ENCODE results near the gene USP19. TPM values are rescaled to one million over a fixed set of nuclear protein-coding genes. Genes with fewer than 3 reads are reported as not detected.

Gene USP19
- polyA plus RNA-seq, 2 of the 4 experiments (the other 2 are of a cell fraction), result 21.6 to 30.5 TPM

DNA sequence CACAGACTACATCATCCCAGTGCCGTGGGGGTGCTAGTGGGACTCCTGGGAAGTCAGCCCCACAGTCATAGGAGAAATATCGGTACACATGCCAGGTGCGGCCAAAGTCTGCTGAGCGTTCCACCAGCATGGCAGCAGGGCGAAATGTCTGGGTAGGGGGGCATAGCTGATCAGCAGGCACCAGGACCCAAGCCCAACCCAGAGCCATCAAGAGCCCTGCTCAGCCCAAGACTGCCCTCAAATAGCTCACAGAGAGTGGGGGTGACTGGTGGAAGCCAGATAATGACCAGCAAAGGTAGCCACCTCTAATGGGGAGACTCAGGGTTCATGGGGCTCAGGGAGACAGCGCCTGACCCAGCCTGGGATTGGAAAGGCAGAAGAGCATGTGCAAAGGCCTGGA, 11.0 kb upstream of the USP19 start:
- FAIRE-seq, result no peak

DNA sequence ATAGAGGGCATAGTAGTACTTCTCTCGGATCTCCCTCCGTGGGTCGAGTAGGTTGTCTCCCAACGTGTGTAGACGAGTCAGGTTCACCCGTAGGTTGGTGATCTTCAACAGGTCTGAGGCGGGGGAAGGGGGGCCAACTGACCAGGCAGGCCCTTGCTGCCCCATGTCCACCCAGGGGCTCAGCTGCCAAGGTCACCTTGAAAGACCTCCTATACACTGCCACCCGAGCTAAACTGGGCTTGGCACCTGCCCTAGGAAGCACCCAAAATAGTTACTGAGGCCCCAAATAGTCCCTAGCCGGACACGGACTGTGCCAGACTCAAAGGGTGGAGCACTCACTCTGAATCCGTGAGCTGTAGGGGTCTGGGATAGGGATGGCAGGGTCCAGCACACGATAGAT, 10.4 kb upstream of the USP19 start:
- Histone ChIP-seq H3K4me1 (peaks cover 18% of the 10 kb centered on the region), H3K9me3 (no peaks in the 10 kb centered on the region), H3K27ac (no peak overlapping the region), H3K4me2 (peak overlapping the region; percentile 97; the same call in 1 of the 3 replicates), H3K4me3 (no peak overlapping the region)
- FAIRE-seq (no peak), ATAC-seq (no peak), DNase-seq (ENCODE audit: low read depth in 1 of 2, low spot score in 1 of 2) (no peak)
- POLR2A ChIA-PET, result interaction anchor here (2.1 kb wide), 1 partner anchor 10 kb away, joined by 8 read pairs; the partner anchor contains the start of gene USP19
- WGBS (ENCODE audit: missing lambda C conversion rate), result 100% methylated on average over 4 of the region's 12 CpGs
- CTCF ChIA-PET, result interaction anchor here (0.6 kb wide), 1 partner anchor 542 kb away, joined by 3 read pairs; no protein-coding TSS in a partner anchor
- TF ChIP-seq MAFK (IDR thresholded peaks at IDR 0.05; ENCODE audit: partially characterized antibody), result no peak

More for the DNA sequence above, 11.0 kb upstream of the USP19 start:
- Histone ChIP-seq H3K27ac (peak overlapping the region; percentile 99 to 100; a peak in 4 of 6 replicates), H3K4me3 (peak overlapping the region; percentile 80), H3K4me1 (peaks cover 18% of the 10 kb centered on the region), H3K4me2 (peak overlapping the region; percentile 97), H3K9me3 (no peaks in the 10 kb centered on the region)
- ATAC-seq, result no peak
- TF ChIP-seq, protein P1, sequence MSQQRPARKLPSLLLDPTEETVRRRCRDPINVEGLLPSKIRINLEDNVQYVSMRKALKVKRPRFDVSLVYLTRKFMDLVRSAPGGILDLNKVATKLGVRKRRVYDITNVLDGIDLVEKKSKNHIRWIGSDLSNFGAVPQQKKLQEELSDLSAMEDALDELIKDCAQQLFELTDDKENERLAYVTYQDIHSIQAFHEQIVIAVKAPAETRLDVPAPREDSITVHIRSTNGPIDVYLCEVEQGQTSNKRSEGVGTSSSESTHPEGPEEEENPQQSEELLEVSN (IDR thresholded peaks at IDR 0.05; ENCODE audit: borderline replicate concordance, low read depth), result no peak
- TF ChIP-seq KDM1A (IDR thresholded peaks at IDR 0.05; ENCODE audit: low read depth) (no peak), HOXB5 (CRISPR knock-in tag; IDR thresholded peaks at IDR 0.05) (no peak)
- ChIA-PET POLR2A (interaction anchor here (2.1 kb wide), 1 partner anchor 11 kb away, joined by 8 read pairs; the partner anchor contains the start of gene USP19), CTCF (interaction anchor here (0.6 to 1.5 kb wide), 4 partner anchors 37 to 542 kb away, joined by 3 to 5 read pairs (median 4); partner anchors contain the start of gene QRICH1)
- no peak for DNase-seq (ENCODE audit: low read depth in 1 of 2, low spot score in 1 of 2)
- WGBS (ENCODE audit: missing lambda C conversion rate), result 93% methylated on average over 3 of the region's 6 CpGs

DNA sequence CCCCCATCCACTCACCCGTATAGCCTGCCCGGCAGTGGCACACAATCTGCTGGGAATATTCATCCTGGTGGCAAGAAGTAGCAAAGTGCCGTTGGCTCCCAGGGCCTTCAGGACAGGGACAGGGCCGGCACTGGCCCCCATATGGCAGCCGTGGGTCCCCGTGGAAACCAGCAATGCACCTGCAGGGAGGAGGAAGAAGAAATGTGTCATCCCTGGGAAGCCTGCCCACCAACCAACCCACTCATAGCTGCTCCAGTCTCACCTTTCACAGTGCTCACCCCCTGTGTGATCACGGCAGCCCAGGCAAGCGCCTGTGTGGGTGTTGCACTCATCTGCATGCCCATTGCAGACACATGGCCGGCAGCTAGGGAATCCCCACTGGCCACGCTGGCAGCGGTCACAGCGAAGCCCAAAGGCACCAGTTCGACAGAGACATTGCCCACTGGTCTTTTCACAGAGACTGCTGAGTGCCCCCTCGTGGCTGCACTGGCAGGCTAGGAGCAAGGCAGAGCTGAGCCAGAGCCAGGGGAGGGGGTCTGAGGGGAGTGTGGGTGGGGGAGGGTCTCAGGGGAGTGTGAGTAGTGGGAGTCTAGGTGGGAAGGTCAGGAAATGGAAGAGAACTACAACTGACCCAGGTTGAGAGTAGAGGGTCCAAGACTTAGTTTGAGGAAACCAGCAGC, 4.5 kb upstream of the USP19 start:
- CTCF ChIA-PET, result interaction anchor here (1.0 kb wide), 1 partner anchor 31 kb away, joined by 3 read pairs; no protein-coding TSS in a partner anchor
- Histone ChIP-seq H3K4me3 (no peak overlapping the region), H3K27ac (no peak overlapping the region), H3K9me3 (no peaks in the 10 kb centered on the region), H3K4me1 (peaks cover 3% of the 10 kb centered on the region; the same call in 2 of the 3 replicates), H3K4me2 (no peak overlapping the region)
- 100% methylated on average over 4 of the region's 14 CpGs for WGBS (ENCODE audit: missing lambda C conversion rate)
- TF ChIP-seq ZSCAN20 (CRISPR knock-in tag; IDR thresholded peaks at IDR 0.05), result no peak
- TF ChIP-seq, protein P2, sequence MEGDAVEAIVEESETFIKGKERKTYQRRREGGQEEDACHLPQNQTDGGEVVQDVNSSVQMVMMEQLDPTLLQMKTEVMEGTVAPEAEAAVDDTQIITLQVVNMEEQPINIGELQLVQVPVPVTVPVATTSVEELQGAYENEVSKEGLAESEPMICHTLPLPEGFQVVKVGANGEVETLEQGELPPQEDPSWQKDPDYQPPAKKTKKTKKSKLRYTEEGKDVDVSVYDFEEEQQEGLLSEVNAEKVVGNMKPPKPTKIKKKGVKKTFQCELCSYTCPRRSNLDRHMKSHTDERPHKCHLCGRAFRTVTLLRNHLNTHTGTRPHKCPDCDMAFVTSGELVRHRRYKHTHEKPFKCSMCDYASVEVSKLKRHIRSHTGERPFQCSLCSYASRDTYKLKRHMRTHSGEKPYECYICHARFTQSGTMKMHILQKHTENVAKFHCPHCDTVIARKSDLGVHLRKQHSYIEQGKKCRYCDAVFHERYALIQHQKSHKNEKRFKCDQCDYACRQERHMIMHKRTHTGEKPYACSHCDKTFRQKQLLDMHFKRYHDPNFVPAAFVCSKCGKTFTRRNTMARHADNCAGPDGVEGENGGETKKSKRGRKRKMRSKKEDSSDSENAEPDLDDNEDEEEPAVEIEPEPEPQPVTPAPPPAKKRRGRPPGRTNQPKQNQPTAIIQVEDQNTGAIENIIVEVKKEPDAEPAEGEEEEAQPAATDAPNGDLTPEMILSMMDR (IDR thresholded peaks at IDR 0.05), result 0 out of 3 replicates have a peak, but pooled peaks have one; percentile 8
- TF ChIP-seq MAZ (IDR thresholded peaks at IDR 0.05; ENCODE audit: borderline replicate concordance, low read depth, low read length), result no peak
- DNase-seq (ENCODE audit: low read depth in 1 of 2, low spot score in 1 of 2), result no peak
- POLR2A ChIA-PET, result no interaction called here
- no peak for FAIRE-seq
- ATAC-seq, result no peak

DNA sequence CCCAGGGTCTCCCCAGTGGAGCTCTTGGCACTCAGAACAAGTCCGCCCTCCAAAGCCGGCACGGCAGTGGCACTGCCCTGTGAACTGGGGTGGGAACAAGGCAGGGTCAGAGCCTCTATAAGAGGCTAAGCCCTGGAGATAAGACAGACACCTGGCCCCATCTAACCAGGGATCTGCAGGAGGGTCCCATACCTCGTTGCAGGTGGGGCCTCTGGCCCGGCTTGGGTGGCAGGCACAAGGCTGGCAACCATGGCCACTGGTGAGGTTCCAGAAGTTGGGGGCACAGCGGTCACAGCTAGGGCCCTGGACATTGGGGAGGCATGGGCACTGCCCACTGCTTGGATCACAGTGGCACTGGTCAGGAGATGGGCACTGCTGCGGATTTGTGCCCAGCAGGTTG, 3.6 kb upstream of the USP19 start:
- WGBS (ENCODE audit: missing lambda C conversion rate), result 95% methylated on average over 4 of the region's 7 CpGs

DNA sequence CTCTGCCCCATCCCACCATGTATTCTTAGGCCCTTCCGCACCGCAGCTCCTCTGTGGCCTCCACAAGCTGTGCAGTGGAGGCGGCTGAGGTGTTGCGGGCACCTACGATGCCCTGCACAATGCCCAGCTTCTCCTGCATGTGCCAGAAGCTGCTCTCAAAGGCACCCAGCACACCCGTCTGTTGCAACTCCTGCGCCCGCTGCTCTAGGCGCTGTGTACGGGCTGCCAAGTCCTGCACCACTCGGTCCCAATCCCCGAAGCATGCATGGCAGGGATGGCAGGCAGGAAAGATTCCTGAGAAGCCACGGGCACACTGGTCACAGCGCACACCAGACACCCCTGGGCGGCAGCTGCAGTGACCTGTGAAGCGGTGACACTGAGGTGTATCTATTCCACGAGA, 3.1 kb upstream of the USP19 start:
- no peak for DNase-seq (ENCODE audit: low read depth in 1 of 2, low spot score in 1 of 2)
- ChIA-PET POLR2A (no interaction called here), CTCF (no interaction called here)
- Histone ChIP-seq H3K4me3 (no peak overlapping the region), H3K9me3 (no peaks in the 10 kb centered on the region), H3K4me2 (no peak overlapping the region), H3K4me1 (peaks cover 14% of the 10 kb centered on the region), H3K27ac (no peak overlapping the region)
- no peak for FAIRE-seq
- ATAC-seq, result no peak
- 95% methylated on average over 17 of the region's 17 CpGs for WGBS (ENCODE audit: missing lambda C conversion rate)
- TF ChIP-seq, protein P3, sequence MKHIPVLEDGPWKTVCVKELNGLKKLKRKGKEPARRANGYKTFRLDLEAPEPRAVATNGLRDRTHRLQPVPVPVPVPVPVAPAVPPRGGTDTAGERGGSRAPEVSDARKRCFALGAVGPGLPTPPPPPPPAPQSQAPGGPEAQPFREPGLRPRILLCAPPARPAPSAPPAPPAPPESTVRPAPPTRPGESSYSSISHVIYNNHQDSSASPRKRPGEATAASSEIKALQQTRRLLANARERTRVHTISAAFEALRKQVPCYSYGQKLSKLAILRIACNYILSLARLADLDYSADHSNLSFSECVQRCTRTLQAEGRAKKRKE (CRISPR knock-in tag; IDR thresholded peaks at IDR 0.05; ENCODE audit: low read depth), result no peak
- no peak for TF ChIP-seq MYC (IDR thresholded peaks at IDR 0.05; ENCODE audit: borderline replicate concordance, low read length)
- TF ChIP-seq, protein P1 (IDR thresholded peaks at IDR 0.05; ENCODE audit: borderline replicate concordance, low read depth), result no peak
- TF ChIP-seq SMC3 (IDR thresholded peaks at IDR 0.05), result no peak
- TF ChIP-seq, protein P4, sequence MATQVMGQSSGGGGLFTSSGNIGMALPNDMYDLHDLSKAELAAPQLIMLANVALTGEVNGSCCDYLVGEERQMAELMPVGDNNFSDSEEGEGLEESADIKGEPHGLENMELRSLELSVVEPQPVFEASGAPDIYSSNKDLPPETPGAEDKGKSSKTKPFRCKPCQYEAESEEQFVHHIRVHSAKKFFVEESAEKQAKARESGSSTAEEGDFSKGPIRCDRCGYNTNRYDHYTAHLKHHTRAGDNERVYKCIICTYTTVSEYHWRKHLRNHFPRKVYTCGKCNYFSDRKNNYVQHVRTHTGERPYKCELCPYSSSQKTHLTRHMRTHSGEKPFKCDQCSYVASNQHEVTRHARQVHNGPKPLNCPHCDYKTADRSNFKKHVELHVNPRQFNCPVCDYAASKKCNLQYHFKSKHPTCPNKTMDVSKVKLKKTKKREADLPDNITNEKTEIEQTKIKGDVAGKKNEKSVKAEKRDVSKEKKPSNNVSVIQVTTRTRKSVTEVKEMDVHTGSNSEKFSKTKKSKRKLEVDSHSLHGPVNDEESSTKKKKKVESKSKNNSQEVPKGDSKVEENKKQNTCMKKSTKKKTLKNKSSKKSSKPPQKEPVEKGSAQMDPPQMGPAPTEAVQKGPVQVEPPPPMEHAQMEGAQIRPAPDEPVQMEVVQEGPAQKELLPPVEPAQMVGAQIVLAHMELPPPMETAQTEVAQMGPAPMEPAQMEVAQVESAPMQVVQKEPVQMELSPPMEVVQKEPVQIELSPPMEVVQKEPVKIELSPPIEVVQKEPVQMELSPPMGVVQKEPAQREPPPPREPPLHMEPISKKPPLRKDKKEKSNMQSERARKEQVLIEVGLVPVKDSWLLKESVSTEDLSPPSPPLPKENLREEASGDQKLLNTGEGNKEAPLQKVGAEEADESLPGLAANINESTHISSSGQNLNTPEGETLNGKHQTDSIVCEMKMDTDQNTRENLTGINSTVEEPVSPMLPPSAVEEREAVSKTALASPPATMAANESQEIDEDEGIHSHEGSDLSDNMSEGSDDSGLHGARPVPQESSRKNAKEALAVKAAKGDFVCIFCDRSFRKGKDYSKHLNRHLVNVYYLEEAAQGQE (IDR thresholded peaks at IDR 0.05), result no peak
- TF ChIP-seq EHF (CRISPR knock-in tag; IDR thresholded peaks at IDR 0.05), result no peak

More for the DNA sequence above, 3.6 kb upstream of the USP19 start:
- H3K4me3 ChIP-seq, result no peak overlapping the region
- no peak overlapping the region for H3K27ac ChIP-seq
- CTCF ChIA-PET, result no interaction called here
- DNase-seq (ENCODE audit: low read depth in 1 of 2, low spot score in 1 of 2), result no peak
- H3K4me1 ChIP-seq, result peaks cover 11% of the 10 kb centered on the region
- no peak for FAIRE-seq
- POLR2A ChIA-PET, result interaction anchor here (0.6 kb wide), 1 partner anchor 25 kb away, joined by 4 read pairs; no protein-coding TSS in a partner anchor
- no peak for ATAC-seq
- H3K9me3 ChIP-seq, result no peaks in the 10 kb centered on the region
- H3K4me2 ChIP-seq, result no peak overlapping the region
- no peak for TF ChIP-seq FOXS1 (CRISPR knock-in tag; IDR thresholded peaks at IDR 0.05)
- TF ChIP-seq ZC3H11A (IDR thresholded peaks at IDR 0.05), result no peak
- no peak for TF ChIP-seq EHMT2 (IDR thresholded peaks at IDR 0.05; ENCODE audit: low read depth)
- TF ChIP-seq, protein P5, sequence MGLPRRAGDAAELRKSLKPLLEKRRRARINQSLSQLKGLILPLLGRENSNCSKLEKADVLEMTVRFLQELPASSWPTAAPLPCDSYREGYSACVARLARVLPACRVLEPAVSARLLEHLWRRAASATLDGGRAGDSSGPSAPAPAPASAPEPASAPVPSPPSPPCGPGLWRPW (IDR thresholded peaks at IDR 0.05), result no peak
- TF ChIP-seq RARB (CRISPR knock-in tag; IDR thresholded peaks at IDR 0.05), result no peak
- TF ChIP-seq NR3C1 (IDR thresholded peaks at IDR 0.05), result no peak
- no peak for TF ChIP-seq HOXB13 (CRISPR knock-in tag; IDR thresholded peaks at IDR 0.05; ENCODE audit: low read depth)
- no peak for TF ChIP-seq MYC (IDR thresholded peaks at IDR 0.05; ENCODE audit: borderline replicate concordance, low read length)

Data from A549 (cell line).